K562 treated with DMSO at 1 percent for 24 hours (cell line): Measurements from ENCODE around the gene BCDIN3D. TPM values are rescaled to one million over a fixed set of nuclear protein-coding genes. Genes with fewer than 3 reads are reported as not detected.

Experiments used
- total RNA-seq: library from RNA; unstranded; fragments of 300-600 nt; gene quantifications from 2 replicates; pipeline ENCODE4 v1.2.3, GENCODE V29; 2022; ENCODE audit warnings: low read depth; ENCODE audit not compliant: insufficient read depth

The BCDIN3D gene
- total RNA-seq: 7.1 and 8.0 TPM in 2 replicates

GRCh38 chr12:49842519-49843352 lies at the start of gene BCDIN3D:
TSS of gene BCDIN3D (minus strand) at chr12:49843106. CDS start at chr12:49843087, 19 bp downstream.

GRCh38 chr12:49828133-49829091 lies 14.5 kb downstream of the BCDIN3D start, which contains the start of gene NCKAP5L:
TSS of gene NCKAP5L (minus strand) at chr12:49828413. CDS start at chr12:49804044, 24,369 bp downstream.

Other genes with a start within 250 kb of the BCDIN3D start
- gene FAM186B, start 237.5 kb downstream of the BCDIN3D start, total RNA-seq: 0.21 and 0.42 TPM in 2 replicates
- gene PRPF40B, start 219.5 kb downstream of the BCDIN3D start, total RNA-seq: 3.0 and 3.5 TPM in 2 replicates
- 11.3 and 12.1 TPM in 2 replicates for gene FMNL3, start 135.7 kb downstream of the BCDIN3D start, total RNA-seq
- 363 and 368 TPM in 2 replicates for gene TMBIM6, start 101.5 kb downstream of the BCDIN3D start, total RNA-seq
- 20.8 and 21.1 TPM in 2 replicates for gene NCKAP5L, start 14.7 kb downstream of the BCDIN3D start, total RNA-seq
- gene FAIM2, start 60.8 kb upstream of the BCDIN3D start, total RNA-seq: 0.15 and 0.16 TPM in 2 replicates
- gene AQP2, start 107.6 kb upstream of the BCDIN3D start, total RNA-seq: not detected in 2 replicates
- not detected in 2 replicates for gene AQP5, start 118.8 kb upstream of the BCDIN3D start, total RNA-seq
- 0.41 TPM in 1 of 2 replicates, not detected in the other for gene AQP6, start 129.8 kb upstream of the BCDIN3D start, total RNA-seq
- gene RACGAP1, start 182.4 kb upstream of the BCDIN3D start, total RNA-seq: 74.2 and 79.0 TPM in 2 replicates
- gene ASIC1, start 214.5 kb upstream of the BCDIN3D start, total RNA-seq: 1.00 and 1.5 TPM in 2 replicates
- 72.7 and 74.2 TPM in 2 replicates for gene SMARCD1, start 242.2 kb upstream of the BCDIN3D start, total RNA-seq